Astrocyte of the spinal cord (primary cell): ENCODE results near the gene OLA1.

ENCODE experiments used
- DNase-seq: peaks from one replicate; pipeline ENCODE4 v3.0.0; 2011; ENCODE audit warnings: low read depth, low spot score
- H3K4me3 ChIP-seq: 2 replicates; pipeline ENCODE4 v1.5.1; 2011; ENCODE audit warnings: low read depth, mild to moderate bottlenecking, low read length, moderate library complexity
- in situ Hi-C: cut with HindIII; loops from 2 replicates; pipeline ENCODE4 v1.10.0; 2017; ENCODE audit warnings: low sequenced_read_pairs
- TF ChIP-seq, protein P1 (sequence below): IDR thresholded peaks from 2 replicates; pipeline ENCODE4 v1.5.1; 2012; ENCODE audit warnings: low read depth, mild to moderate bottlenecking, low read length, inconsistent platforms

Gene OLA1

DNA sequence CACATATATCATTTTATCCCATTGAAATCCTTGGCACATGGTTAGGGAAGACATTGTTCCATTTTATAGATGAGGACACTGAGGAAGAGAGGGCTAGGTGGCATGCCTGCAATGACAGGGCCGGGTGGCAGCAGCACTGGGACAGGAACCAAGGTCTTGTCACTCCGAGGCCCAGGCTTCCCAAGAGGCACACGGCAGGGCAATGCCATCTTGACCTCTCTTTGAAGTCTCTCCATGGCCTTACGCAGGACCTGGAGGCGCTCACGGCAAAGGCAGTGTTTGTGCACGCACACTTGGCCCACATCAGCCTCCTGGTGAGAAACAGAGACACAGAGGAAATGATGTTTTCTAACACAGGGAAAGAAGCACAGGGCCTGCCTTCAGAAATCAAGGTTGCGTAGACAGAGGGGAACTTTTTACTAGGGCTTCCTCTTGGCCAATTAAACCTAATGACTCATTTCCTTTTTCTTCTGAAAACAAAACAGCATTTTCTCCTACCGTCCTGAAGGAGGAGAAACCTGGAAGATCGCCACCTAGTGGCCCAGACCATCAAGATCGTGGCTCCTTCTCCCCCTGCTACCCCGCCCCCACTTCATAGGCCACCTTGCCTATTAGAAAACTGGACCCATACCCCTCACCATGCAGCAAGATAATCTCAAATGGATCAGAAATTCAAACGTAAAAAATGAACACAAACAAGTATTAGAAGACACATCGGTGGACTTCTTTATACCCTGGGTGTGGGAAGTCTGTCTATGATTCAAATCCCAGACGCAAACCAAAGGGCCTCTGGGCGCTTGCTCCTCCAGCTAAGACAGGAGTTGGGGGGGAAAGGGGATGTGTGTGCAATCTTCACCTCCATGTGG, 208.5 kb downstream of the OLA1 start:
- TF ChIP-seq, protein P1, sequence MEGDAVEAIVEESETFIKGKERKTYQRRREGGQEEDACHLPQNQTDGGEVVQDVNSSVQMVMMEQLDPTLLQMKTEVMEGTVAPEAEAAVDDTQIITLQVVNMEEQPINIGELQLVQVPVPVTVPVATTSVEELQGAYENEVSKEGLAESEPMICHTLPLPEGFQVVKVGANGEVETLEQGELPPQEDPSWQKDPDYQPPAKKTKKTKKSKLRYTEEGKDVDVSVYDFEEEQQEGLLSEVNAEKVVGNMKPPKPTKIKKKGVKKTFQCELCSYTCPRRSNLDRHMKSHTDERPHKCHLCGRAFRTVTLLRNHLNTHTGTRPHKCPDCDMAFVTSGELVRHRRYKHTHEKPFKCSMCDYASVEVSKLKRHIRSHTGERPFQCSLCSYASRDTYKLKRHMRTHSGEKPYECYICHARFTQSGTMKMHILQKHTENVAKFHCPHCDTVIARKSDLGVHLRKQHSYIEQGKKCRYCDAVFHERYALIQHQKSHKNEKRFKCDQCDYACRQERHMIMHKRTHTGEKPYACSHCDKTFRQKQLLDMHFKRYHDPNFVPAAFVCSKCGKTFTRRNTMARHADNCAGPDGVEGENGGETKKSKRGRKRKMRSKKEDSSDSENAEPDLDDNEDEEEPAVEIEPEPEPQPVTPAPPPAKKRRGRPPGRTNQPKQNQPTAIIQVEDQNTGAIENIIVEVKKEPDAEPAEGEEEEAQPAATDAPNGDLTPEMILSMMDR: peak; percentile 86
- DNase-seq: peak; percentile 95
- no peak overlapping the region for H3K4me3 ChIP-seq
- in situ Hi-C loops: no loop called here

DNA sequence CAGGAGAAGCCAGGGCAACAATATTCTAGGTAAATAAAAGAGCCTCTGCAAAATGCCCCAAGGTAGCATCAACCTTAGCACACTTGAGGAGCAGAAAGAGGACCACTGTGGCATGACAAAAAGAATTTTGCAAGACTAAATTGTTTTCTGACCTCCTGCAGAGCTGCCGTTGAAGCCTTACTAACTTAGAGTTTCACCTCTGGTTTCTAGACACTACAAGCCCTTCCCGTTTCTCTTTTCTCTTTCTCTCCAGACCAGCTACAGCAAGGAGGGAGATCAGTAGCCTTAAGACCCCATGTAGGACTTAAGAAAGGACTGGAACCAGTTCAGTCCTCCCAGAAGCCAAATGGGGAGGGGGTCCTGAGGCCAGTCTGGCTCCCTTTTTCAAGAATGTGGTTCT, 209.9 kb downstream of the OLA1 start:
- no peak overlapping the region for H3K4me3 ChIP-seq
- DNase-seq: no peak
- TF ChIP-seq, protein P1: no peak
- in situ Hi-C loops: no loop called here

DNA sequence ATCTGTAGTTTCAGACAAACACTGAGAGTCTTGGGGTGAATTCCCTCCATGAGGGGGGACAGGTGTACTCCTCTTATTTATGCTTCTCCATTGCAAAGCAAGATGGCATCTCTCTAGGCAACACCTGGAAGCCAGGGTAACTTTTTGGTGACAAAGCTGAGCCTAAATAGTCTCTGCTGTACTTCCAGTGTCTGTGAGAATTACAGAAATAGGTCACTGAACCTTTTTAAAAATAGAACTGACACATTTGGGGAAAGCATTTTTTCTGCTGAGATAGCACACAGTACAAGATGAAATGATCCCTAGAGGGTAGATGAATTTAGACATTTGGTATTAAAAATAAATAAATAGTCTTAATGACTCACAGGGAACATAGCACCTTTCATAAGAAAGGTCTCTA, 211.5 kb downstream of the OLA1 start:
- no peak overlapping the region for H3K4me3 ChIP-seq
- TF ChIP-seq, protein P1: no peak
- DNase-seq: no peak
- in situ Hi-C loops: no loop called here

DNA sequence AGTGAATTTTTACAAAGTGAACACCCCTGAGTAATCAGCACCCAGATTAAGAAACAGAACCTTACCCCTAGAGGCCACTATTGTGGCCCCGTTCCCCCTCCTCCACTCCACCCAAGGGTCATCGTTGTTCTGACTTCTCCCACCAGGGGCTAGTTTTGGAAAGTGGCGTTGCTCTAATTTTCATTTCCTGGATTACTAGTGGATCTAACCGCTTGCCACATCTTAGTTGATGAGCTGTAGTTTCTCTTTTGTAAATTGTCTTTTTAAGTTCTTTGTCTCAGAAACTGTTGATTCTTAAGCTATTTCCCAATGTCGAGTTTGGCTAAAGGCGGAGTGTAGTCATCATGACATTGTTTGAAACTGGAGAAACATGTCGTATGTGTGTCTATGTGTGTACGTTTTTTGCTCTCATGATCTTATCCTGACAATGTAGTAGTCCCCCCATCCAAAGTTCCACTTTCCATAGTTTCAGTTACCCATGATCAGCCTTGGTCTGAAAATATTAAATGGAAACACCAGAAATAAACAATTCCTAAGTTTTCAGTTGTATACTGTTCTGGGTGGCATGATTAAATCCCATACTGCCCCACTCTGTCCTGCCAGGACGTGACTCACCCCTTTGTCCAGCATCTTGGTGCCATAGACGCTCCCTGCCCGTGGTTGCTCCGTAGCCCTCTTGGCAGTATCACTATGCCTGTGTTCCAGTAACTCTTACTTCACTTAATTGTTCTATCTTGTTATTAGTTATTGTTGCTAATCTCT, 212.2 kb downstream of the OLA1 start:
- in situ Hi-C loops: no loop called here
- H3K4me3 ChIP-seq: no peak overlapping the region
- TF ChIP-seq, protein P1: peak; percentile 21
- peak; percentile 37 for DNase-seq

DNA sequence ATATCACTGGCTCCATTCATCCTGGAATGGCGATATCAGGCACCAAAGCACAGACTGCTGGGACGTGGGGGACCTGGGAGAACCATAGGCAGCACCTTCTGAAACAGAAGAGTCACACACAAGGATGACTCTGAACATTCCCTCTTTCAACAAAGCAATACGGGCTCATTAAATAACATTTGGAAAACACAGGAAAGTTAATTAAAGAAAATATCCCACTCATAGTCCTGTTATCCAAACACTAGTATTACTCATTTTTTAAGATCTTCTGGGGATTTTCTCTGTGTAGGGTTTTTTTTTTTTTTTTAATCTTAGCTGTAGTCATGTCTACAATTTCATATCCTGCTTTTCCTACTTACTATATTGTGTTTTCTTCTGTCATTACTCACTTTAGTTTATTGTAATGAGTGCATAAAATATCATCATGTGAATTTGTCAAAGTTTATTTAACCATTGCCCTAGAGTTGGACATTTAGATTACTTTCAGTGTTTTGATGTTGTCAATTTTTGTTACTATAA, 213.2 kb downstream of the OLA1 start:
- DNase-seq: no peak
- TF ChIP-seq, protein P1: no peak
- H3K4me3 ChIP-seq: no peak overlapping the region
- in situ Hi-C loops: no loop called here

DNA sequence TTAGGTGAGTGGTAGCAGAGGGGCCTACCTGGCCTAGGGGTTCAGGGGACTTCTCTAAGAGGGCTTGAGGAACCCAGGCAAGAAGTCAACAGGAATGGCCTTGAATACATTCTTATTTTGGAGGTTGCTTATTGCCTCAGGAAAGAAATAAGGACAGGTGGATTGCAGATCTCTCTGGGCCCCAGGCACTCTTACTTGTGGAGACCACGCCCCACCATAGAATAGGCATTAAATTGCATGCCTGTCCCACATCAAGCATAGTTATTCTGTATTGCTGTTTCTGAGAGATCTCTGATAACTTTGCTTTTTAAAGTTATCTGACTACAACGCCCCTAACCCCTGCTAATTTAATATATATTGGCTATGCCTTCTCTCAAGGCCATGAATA, 215.2 kb downstream of the OLA1 start:
- DNase-seq: no peak
- H3K4me3 ChIP-seq: no peak overlapping the region
- in situ Hi-C loops: no loop called here
- TF ChIP-seq, protein P1: no peak
